Hepatocyte (in vitro differentiated cells): ENCODE results near the gene EIF4G3. TPM values are rescaled to one million over a fixed set of nuclear protein-coding genes. Genes with fewer than 3 reads are reported as not detected.

ENCODE experiments used
- DNase-seq: peaks from one replicate; pipeline ENCODE4 v3.0.0-alpha.2; 2016; ENCODE audit warnings: low spot score
- H2AFZ ChIP-seq: fragments of 200-600 bp; sonication (generic); 2 replicates; pipeline ENCODE4 v1.6.0; 2016; ENCODE audit warnings: antibody characterized with exemption, mild to moderate bottlenecking
- H3K27ac ChIP-seq: fragments of 200-600 bp; sonication (generic); 2 replicates; pipeline ENCODE4 v1.5.1; 2016; ENCODE audit warnings: mild to moderate bottlenecking
- H3K27me3 ChIP-seq: fragments of 200-600 bp; sonication (generic); 2 replicates; pipeline ENCODE4 v1.6.1; 2016
- H3K36me3 ChIP-seq: fragments of 200-600 bp; sonication (generic); replicated peaks from 2 replicates; pipeline ENCODE4 v1.5.1; 2016; ENCODE audit warnings: low read depth; ENCODE audit not compliant: insufficient read depth
- H3K4me1 ChIP-seq: fragments of 200-600 bp; sonication (generic); 2 replicates; pipeline ENCODE4 v1.5.1; 2016; ENCODE audit warnings: mild to moderate bottlenecking, moderate library complexity; ENCODE audit not compliant: insufficient read depth
- H3K4me2 ChIP-seq: fragments of 200-600 bp; sonication (generic); 2 replicates; pipeline ENCODE4 v1.6.0; 2016
- H3K4me3 ChIP-seq: fragments of 200-600 bp; sonication (generic); 2 replicates; pipeline ENCODE4 v1.5.1; 2016; ENCODE audit warnings: mild to moderate bottlenecking
- H3K79me2 ChIP-seq: fragments of 200-600 bp; sonication (generic); 2 replicates; pipeline ENCODE4 v1.6.0; 2017; ENCODE audit warnings: mild to moderate bottlenecking
- H3K9me2 ChIP-seq: fragments of 200-600 bp; sonication (generic); replicated peaks from 2 replicates; pipeline ENCODE4 v1.6.0; 2017; ENCODE audit warnings: mild to moderate bottlenecking; ENCODE audit not compliant: insufficient read depth
- H3K9me3 ChIP-seq: fragments of 200-600 bp; sonication (generic); 2 replicates; pipeline ENCODE4 v1.5.1; 2016; ENCODE audit warnings: low read depth, mild to moderate bottlenecking
- H4K20me1 ChIP-seq: fragments of 200-600 bp; sonication (generic); 2 replicates; pipeline ENCODE4 v1.6.0; 2016; ENCODE audit warnings: mild to moderate bottlenecking; ENCODE audit not compliant: insufficient read depth, poor library complexity, severe bottlenecking
- EZH2 ChIP-seq: fragments of 200-600 bp; sonication (generic); IDR thresholded peaks from 2 replicates; pipeline ENCODE4 v1.6.1; 2016; ENCODE audit warnings: antibody characterized with exemption, mild to moderate bottlenecking, borderline replicate concordance
- EZH2phosphoT487 ChIP-seq: fragments of 200-600 bp; sonication (generic); IDR thresholded peaks from one replicate; pipeline ENCODE4 v1.6.1; 2018; ENCODE audit warnings: antibody characterized with exemption, mild to moderate bottlenecking, low read depth, moderate library complexity; ENCODE audit not compliant: unreplicated experiment, severe bottlenecking
- WGBS: methylation state at CpG from one replicate; pipeline ENCODE4 v1.1.6; 2016; ENCODE audit warnings: low lambda C conversion rate; ENCODE audit errors: missing lambda C conversion rate; 5-methylcytosine and 5-hydroxymethylcytosine counted together
- microRNA counts: library from miRNA; unstranded; fragments of <30 nt; microRNA quantifications from one replicate; lab custom pipeline; 2017
- microRNA-seq: library from miRNA; unstranded; fragments of <30 nt; microRNA quantifications from one replicate; pipeline ENCODE4, GENCODE V29; 2017
- polyA plus RNA-seq: library from polyadenylated mRNA; unstranded; fragments of >200 nt; fragmentation: Nextera tagmentation; extraction: Ambion mirVana; gene quantifications from 2 replicates; pipeline ENCODE4 v1.2.1, GENCODE V29; 2016
- small RNA-seq: library from RNA; depleted of rRNA; stranded (forward); fragments of <200 nt; gene quantifications from one replicate; pipeline ENCODE3, GENCODE V24; 2014
- total RNA-seq: library from RNA; depleted of rRNA; stranded (reverse); fragments of >200 nt; gene quantifications from 2 replicates; pipeline ENCODE4 v1.2.3, GENCODE V29; 2014
- TF ChIP-seq, protein P1 (sequence below): fragments of 200-600 bp; sonication (generic); IDR thresholded peaks from 2 replicates; pipeline ENCODE4 v1.5.1; 2016; ENCODE audit warnings: antibody characterized with exemption, mild to moderate bottlenecking; ENCODE audit not compliant: poor library complexity

Gene EIF4G3
- total and polyA plus RNA-seq, 2 experiments from 2014 or later: 33.4 to 42.2 TPM

DNA sequence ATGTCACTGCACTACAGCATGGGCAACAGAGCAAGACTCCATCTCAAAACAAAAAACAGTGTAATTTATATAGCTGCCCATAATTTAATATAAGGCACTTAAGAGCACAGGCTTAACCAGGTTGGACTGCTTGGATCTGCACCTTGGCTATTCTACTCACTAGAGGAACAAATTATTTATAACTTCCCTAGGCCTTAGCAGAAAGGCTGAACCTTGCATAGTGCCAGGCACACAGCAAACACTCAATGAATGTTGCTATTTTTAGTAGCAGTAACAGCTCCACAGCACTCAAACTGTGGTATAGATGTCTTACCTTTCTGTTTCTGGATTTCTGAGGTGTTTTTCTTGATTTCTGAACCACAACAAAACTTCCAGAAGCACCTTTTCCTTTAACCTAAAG is 409.4 kb downstream of the EIF4G3 start:
- Histone ChIP-seq H3K4me2 (no peak overlapping the region), H3K27ac (no peak overlapping the region), H3K27me3 (no peaks in the 10 kb centered on the region), H3K4me3 (no peak overlapping the region), H2AFZ (no peak overlapping the region), H3K79me2 (peaks cover 16% of the 10 kb centered on the region), H3K9me3 (no peaks in the 10 kb centered on the region), H3K4me1 (no peaks in the 10 kb centered on the region), H3K9me2 (no peaks in the 10 kb centered on the region), H4K20me1 (peaks cover 10% of the 10 kb centered on the region), H3K36me3 (peaks cover 8% of the 10 kb centered on the region)
- TF ChIP-seq, protein P1, sequence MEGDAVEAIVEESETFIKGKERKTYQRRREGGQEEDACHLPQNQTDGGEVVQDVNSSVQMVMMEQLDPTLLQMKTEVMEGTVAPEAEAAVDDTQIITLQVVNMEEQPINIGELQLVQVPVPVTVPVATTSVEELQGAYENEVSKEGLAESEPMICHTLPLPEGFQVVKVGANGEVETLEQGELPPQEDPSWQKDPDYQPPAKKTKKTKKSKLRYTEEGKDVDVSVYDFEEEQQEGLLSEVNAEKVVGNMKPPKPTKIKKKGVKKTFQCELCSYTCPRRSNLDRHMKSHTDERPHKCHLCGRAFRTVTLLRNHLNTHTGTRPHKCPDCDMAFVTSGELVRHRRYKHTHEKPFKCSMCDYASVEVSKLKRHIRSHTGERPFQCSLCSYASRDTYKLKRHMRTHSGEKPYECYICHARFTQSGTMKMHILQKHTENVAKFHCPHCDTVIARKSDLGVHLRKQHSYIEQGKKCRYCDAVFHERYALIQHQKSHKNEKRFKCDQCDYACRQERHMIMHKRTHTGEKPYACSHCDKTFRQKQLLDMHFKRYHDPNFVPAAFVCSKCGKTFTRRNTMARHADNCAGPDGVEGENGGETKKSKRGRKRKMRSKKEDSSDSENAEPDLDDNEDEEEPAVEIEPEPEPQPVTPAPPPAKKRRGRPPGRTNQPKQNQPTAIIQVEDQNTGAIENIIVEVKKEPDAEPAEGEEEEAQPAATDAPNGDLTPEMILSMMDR: no peak
- TF ChIP-seq EZH2phosphoT487 (no peak), EZH2 (no peak)
- no peak for DNase-seq

DNA sequence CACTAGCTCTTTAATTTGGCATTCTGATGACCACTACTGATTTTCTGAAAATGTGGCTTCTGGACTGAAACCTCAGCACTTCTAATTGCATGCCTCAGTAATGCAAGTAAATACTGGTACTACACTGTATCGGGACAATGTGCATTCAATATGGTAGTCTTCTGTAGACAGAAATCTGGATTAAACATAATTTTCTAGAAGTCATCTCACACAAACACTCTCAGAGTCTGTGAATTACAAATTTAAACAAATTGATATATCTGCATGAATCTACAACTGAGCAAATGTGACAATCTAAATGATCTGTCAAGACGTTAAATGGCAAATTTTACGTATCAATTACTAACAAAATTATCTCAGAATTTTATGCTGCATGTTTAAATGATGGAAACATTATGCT is 413.3 kb downstream of the EIF4G3 start:
- WGBS: 97% methylated on average over 3 of the region's 3 CpGs
- no peak overlapping the region for H3K4me3 ChIP-seq
- DNase-seq: no peak
- peaks cover 4% of the 10 kb centered on the region for H3K79me2 ChIP-seq
- H3K27ac ChIP-seq: no peak overlapping the region
- H4K20me1 ChIP-seq: no peaks in the 10 kb centered on the region
- H3K9me3 ChIP-seq: no peaks in the 10 kb centered on the region
- no peaks in the 10 kb centered on the region for H3K9me2 ChIP-seq
- no peaks in the 10 kb centered on the region for H3K27me3 ChIP-seq
- TF ChIP-seq, protein P1: no peak
- TF ChIP-seq EZH2: no peak
- TF ChIP-seq EZH2phosphoT487: no peak
- no peak overlapping the region for H2AFZ ChIP-seq
- peaks cover 4% of the 10 kb centered on the region for H3K36me3 ChIP-seq
- no peaks in the 10 kb centered on the region for H3K4me1 ChIP-seq
- H3K4me2 ChIP-seq: no peak overlapping the region

DNA sequence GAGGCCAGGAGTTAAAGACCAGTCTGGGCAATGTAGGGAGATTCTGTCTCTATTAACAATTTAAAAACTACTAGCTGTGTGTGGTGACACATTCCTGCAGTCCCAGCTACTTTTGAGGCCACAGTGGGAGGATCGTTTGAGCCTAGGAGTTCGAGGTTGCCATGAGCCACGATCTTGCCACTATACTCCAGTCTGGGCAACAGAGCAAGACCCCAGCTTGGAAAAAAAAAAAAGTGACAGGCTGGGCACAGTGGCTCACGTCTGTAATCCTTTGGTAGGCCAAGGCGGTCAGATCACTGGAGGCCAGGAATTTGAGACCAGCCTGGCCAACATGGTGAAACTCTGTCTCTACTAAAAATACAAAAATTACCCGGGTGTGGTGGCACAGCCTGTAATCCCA is 416.4 kb downstream of the EIF4G3 start:
- TF ChIP-seq, protein P1: no peak
- no peak for TF ChIP-seq EZH2
- TF ChIP-seq EZH2phosphoT487: no peak
- Histone ChIP-seq H4K20me1 (no peaks in the 10 kb centered on the region), H3K27me3 (no peaks in the 10 kb centered on the region), H3K36me3 (no peaks in the 10 kb centered on the region), H3K9me2 (no peaks in the 10 kb centered on the region), H3K4me1 (no peaks in the 10 kb centered on the region), H3K4me3 (no peak overlapping the region), H3K4me2 (no peak overlapping the region), H2AFZ (no peak overlapping the region), H3K9me3 (no peaks in the 10 kb centered on the region), H3K27ac (no peak overlapping the region), H3K79me2 (peaks cover 8% of the 10 kb centered on the region)
- WGBS: 97% methylated on average over 6 of the region's 6 CpGs
- no peak for DNase-seq

MicroRNA genes within 50 kb of the gene (microRNA counts, 767-probe panel; counts per million panel counts)
- microRNA hsa-miR-1256 (lab: Ali Mortazavi, UCI): not detected

Small RNAs within 50 kb of the gene (microRNA-seq; reads per million reads assigned to microRNA genes)
- gene MIR1256: not detected

Small RNAs within 50 kb of the gene (small RNA-seq; reads per million reads assigned to genes)
- not detected for gene AL627311.1
- 0.16 reads per million for gene MIR1256
- gene RNU7-200P: not detected

Other genes starting within 250 kb of the EIF4G3 start
- gene ECE1, start 113.6 kb upstream of the EIF4G3 start, total RNA-seq: 35.1 and 60.8 TPM in 2 replicates
- gene ECE1, start 113.6 kb upstream of the EIF4G3 start, polyA plus RNA-seq: 84.4 and 90.6 TPM in 2 replicates